ENCODE results near the gene SLC35A2. TPM values are rescaled to one million over a fixed set of nuclear protein-coding genes. Genes with fewer than 3 reads are reported as not detected.

Gene SLC35A2
- total RNA-seq, result 26.7 and 34.0 TPM in 2 replicates

DNA sequence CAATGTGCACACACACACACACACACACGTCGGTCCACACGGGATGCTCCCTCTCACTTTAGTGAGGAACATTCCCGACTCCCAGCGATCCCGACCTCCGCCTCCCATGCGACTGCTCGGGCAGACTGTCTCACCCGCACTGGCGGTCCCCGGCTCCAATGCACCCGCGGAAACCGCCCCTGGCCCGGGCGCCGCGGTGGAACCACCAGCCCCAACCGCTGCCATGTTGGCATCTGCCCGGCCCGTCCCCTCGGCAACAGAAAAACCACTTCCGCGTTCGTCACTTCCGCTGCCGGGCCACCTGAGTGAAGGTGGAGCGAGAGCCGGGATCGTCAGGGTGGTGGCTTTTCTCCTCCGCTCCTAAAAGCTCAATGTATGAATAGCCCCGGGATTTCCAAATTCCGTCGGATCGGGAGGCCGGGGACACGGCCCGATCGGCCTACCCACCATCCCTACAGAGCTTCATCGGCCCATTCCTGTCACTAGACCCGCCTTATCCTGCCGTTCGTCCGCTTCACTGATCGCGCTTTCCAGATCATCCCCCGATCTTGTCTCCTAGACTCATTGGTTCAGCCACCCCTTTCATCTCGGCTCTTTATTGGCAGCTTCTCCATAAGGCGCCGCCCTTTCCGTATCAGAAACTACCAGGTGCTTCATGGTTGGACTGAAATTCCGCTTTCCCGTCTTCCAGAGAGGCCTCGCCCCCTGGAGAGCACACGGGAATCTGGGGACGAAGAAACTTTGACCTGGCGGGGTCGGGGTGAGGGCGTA lies at the start of gene SLC35A2:
SLC35A2 (minus strand) TSS at position 235 of the 771 bp plus-strand sequence; CDS start at position 225, 10 bp downstream.

DNA sequence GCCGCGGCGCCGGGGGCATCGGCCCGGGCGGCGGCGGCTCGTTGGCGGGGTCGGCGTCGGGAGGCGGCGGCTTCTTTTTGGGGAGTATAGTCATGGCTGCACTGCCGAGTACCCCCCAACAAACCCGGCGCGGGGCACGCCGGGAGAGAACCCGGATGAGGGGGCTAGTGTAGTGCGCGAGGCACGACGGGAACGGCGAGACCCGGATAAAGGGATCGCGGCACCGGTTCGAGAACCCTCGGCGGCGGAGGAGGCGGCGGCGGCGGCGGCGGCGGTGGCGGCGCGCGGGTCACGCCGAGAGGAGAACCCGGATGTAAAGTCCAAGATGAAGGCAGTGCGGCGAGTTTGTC lies 46.0 kb upstream of the SLC35A2 start, which contains the start of gene OTUD5:
OTUD5 (minus strand) TSS at position 131 of the 350 bp plus-strand sequence; CDS start at position 94, 37 bp downstream.

DNA sequence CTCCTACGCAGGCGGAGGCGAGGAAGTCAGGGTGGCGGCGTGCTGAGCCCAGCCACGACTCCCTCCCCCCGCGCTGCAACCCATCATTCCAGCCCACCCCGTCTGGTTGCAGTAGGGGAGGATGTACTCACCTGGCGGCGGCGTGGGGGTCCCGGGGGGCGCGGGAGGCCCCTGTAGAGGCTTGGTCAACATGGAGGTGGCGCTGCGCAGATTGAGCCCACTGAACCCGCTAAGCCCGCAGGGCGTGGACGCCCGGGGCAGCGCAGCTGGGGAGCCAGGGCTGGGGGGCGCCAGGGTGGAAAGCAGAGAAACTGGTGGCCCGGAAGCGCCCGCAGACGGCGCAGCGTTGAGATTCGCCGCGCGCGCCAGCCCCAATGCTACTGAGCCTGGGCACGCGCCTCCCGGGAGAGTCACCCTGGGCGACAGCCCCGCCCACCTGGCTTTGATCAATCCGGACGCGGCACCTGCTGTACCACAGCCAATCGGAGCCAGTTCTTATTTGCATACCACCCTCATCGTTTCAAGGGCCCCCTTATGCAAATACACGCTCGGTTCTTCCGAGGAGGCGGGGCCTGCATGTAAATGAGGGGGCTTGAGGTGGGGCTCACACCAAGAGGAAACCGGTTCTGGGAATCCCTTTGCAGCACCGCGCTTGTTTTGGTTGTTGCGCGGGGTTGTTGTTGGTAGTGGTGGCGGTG lies 7.3 kb upstream of the SLC35A2 start, which contains the start of gene PIM2:
PIM2 (minus strand) TSS at position 382 of the 698 bp plus-strand sequence; CDS start at position 192, 190 bp downstream.

DNA sequence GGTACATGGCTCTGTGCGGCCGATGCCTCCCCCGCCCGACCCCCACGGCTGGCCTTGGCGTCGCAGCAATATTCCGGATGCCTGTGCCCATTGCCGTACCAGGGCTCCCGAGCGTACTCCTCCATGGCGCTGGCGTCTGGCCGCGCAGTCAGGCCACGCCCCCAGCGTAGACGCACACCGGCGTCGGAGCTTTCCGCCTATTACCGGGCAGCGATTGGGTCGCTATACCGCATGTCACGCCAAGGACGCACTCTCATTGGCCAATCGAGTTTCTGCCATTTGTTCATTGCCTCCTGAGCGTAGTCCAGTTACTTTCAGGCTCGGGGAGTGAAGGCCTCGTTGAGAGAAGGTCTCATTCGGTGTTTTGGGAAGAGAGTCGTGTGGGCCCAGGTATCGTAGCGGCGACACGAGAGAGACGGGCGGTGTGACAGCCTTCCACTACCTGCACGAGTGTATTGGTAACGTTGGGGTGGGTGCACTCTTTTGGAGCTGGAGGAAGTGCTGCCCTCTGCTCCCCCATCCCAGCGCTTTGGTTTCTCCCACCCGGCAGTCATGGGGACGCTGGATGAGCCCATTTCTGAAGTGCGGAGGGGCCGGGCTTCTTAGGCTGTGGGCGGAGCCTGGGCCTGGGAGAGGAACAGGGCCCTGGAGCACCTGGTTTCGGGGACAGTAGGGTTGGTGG lies 13.7 kb downstream of the SLC35A2 start, which contains the start of the genes PQBP1 and TIMM17B:
PQBP1 (plus strand) TSS at position 306 of the 682 bp plus-strand sequence. CDS start 580 bp downstream, outside the sequence.
TIMM17B (minus strand) TSS at position 144 of the 682 bp plus-strand sequence; CDS start at position 125, 19 bp downstream.

Other genes with a start within 250 kb of the SLC35A2 start
- 0.38 TPM in 1 of 2 replicates, not detected in the other for gene WAS, start 227.8 kb downstream of the SLC35A2 start, total RNA-seq
- gene SUV39H1, start 214.9 kb downstream of the SLC35A2 start, total RNA-seq, result 3.9 and 29.8 TPM in 2 replicates
- not detected in 2 replicates for gene GLOD5, start 149.9 kb downstream of the SLC35A2 start, total RNA-seq
- not detected in 2 replicates for gene GATA1, start 125.1 kb downstream of the SLC35A2 start, total RNA-seq
- gene HDAC6, start 109.6 kb downstream of the SLC35A2 start, total RNA-seq, result 44.2 and 61.4 TPM in 2 replicates
- gene ERAS, start 85.1 kb downstream of the SLC35A2 start, total RNA-seq, result not detected in 2 replicates
- 9.5 and 32.6 TPM in 2 replicates for gene PCSK1N, start 76.0 kb downstream of the SLC35A2 start, total RNA-seq
- gene TIMM17B, start 13.9 kb downstream of the SLC35A2 start, total RNA-seq, result 76.9 and 84.4 TPM in 2 replicates
- 59.7 and 70.9 TPM in 2 replicates for gene PQBP1, start 13.7 kb downstream of the SLC35A2 start, total RNA-seq
- gene PIM2, start 7.4 kb upstream of the SLC35A2 start, total RNA-seq, result 9.0 and 13.0 TPM in 2 replicates
- 34.7 and 47.8 TPM in 2 replicates for gene OTUD5, start 46.0 kb upstream of the SLC35A2 start, total RNA-seq
- 0.98 and 3.4 TPM in 2 replicates for gene KCND1, start 60.2 kb upstream of the SLC35A2 start, total RNA-seq
- gene GRIPAP1, start 90.6 kb upstream of the SLC35A2 start, total RNA-seq, result 9.3 and 17.5 TPM in 2 replicates
- gene TFE3, start 131.7 kb upstream of the SLC35A2 start, total RNA-seq, result 67.7 and 71.9 TPM in 2 replicates
- gene CCDC120, start 147.4 kb upstream of the SLC35A2 start, total RNA-seq, result 3.1 and 10.0 TPM in 2 replicates
- gene PRAF2, start 162.4 kb upstream of the SLC35A2 start, total RNA-seq, result 27.7 and 35.4 TPM in 2 replicates
- 30.3 and 77.5 TPM in 2 replicates for gene WDR45, start 168.2 kb upstream of the SLC35A2 start, total RNA-seq
- 19.9 and 21.2 TPM in 2 replicates for gene GPKOW, start 212.1 kb upstream of the SLC35A2 start, total RNA-seq